Superior temporal gyrus (tissue), 1 donor: Measurements from ENCODE around the gene UTP25.

Source experiments
- DNase-seq: peaks from one replicate; pipeline ENCODE4 v3.0.0-alpha.2; 2016; ENCODE audit errors: extremely low spot score

Gene UTP25

DNA sequence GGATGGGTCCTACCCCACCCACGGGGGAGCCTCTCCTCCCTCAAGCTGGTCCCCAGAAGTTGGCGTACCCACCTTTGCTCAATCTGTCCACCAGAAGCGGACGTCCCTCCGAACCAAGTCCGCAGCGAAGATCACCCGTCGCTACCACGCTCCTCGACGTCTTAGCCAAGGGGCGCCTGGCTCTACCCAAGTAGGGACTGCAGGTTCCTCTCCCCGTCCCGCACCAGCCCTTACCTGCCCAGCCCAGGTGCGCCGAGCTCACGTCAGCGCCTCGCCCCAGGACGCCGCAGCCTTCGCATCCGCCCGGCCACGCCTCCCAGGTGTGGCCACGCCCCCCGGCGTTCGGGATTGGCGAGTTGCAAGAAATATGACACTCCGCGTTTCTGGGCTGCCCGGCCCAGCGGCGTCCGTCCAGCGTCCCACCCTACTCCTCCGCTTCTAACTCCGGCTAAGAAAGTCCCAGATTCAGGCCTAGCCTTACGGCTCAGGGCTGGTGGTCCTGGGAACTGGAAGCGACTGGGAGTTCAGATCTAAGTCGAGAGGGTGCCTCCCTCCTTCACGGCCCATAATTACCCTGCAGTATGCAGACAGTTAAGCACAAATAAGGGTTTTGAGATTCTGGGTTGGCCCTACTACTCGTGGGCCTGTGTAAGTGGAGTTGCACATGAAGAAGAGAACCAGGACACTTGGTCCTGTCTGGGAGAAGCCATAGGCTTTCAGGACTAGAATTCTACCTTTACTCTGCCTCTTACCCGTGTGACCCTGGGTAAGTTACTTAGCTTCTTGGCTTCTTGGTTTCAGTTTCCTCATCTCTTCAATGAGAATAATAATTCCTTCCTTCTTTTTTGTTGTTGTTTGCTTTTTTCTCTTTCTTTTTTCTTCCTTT is 21.7 kb upstream of the UTP25 start, which contains the start of gene IRF6:
TSS of gene IRF6 (minus strand) at position 268 of the 886 bp plus-strand sequence. CDS start 4,729 bp downstream, outside the sequence.
- DNase-seq = no peak

DNA sequence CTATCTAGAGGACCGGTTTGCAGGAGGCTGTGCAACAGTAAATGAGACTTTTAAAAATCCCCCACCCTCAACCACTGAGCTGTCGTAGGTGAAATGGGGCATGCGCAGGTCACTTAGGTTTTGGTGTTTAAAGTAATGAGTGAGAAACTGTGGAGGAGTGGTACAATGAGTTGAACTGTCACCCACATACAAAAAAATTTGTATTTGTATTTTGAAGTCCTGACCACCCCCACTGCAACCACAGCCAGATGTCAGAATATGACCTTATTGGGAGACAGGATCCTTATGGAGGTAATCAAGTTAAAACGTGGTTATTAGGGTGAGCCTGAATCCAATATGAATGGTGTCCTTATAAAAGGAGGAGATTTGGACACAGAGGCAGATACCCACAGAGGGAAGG is 20.3 kb upstream of the UTP25 start:
- DNase-seq = no peak

DNA sequence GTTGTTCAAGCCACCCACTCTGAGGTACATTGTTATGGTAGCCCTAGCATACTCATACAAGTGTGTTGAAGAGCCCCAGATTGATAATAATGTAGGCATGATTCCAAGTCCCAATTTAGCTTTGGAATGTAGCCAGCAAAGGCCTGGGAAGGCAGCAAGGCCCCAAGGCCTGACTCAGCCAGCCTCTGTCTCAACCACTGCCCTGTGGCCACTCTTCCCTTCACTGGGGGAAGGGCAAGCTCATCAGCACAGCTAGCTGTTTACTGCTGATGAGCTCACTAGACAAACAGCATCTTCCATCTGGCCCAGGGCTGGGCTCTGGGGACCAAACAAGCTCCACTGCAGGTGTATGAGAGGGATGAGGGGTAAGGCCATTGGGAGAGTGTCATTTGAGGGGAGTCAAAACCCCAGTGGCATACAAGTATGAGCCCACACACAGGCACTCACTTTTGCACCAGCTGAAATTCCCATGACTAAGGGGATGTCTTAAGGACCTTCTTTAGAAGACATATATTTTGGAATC is 19.7 kb upstream of the UTP25 start:
- DNase-seq = no peak

- DNase-seq = no peak
These were observed 18.2 kb upstream of the UTP25 start for GRCh38 chr1:209809611-209810010.

DNA sequence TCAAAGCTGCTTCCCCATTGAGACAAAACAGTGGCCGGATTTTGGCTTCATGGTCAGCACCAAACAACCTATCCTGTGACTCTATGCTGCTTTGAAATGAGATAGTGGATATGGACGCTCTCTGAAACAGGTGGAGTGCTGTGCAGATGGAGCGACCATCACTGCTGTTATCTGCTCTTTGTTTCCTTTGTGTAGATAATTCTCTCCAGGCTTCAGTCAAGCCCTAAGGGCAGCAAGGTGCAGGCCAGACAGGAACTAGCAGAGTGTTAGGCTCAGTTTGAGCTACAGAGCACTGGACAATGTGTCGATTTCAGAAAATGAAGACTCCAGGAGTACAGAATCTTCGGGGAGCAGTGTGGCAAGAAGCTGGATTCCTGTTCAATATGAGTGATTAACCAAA is 17.0 kb upstream of the UTP25 start:
- no peak for DNase-seq

GRCh38 chr1:209813902-209814301 is 13.9 kb upstream of the UTP25 start:
- DNase-seq = no peak

GRCh38 chr1:209815490-209815889 is 12.3 kb upstream of the UTP25 start:
- DNase-seq = no peak

DNA sequence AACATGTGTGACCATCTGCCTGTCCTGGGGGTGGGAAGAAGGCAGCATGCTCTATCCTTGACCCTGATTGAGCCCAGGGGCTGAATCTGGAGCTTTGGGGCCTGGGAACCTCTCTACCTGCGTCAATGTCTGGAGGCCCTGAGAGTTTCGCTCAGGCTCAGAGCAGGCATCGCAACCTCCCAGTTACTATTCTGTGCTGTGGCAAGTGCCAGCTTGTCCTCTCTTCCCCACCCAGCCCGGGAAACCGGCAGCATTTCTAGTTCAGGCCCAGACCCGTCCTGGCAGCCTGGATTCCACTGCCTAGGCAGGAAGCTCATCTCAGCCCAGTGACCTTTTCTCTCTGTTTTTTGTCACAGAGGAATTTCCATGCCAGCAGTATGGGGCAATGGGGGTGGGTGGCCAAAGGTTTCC is 11.8 kb upstream of the UTP25 start:
- no peak for DNase-seq

DNA sequence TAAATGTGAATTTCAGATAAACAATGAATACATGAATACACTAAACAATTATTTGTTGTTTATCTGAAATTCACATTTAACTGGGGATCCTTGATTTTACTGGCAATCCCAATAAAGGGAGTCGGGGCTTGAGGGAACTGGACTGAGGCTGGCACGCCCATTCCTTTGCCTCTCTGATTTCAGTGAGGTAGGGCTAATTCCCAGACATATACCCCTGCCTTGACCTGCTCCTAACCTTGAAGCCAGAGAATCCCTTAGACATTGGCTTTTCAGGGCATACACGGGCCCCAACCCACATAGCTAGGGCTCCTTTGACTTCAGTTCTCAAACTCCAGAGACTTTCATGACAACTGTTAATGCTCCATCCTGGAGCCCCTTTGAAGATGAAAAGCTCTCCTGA is 10.8 kb upstream of the UTP25 start:
- DNase-seq = no peak

DNA sequence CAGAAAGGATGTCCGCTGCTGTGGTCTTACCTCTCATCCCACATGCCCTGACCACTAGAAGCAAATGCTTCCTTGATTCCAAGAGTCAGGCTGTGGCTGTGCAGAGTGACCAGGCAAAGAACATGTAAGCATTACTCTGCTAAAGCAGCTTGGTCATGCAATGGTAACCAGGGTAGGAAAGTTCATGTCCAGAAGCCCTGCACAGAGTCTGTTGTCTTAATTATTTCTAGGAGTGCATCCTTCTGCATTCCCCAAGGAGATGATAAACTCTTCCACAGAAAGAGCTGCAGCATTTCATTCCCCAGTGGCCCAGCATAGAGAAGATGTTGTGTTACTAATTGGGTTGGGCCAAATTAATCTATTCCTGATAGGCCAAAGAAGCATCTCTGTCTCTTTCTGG is 10.1 kb upstream of the UTP25 start:
- DNase-seq = no peak

GRCh38 chr1:209819058-209819457 is 8.7 kb upstream of the UTP25 start:
- DNase-seq = no peak

DNA sequence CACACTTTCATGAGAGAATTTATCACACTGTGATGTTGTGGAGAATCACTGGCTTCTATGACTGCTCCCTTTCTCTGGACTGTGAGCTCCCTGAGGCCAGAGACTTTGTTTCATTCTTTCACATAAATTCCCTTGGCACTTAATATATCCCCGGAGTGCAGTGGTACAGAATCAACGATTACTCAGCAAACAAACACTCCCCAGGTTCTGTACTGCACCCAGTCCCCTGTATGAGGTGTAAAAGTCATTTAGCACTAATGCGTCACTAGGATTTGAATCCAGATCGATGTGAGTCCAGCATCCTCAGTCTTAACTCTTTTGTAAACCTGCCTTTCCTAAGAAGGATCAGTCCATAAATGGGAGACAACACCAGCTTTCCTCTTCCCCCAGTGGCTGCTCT is 6.8 kb upstream of the UTP25 start:
- no peak for DNase-seq

DNA sequence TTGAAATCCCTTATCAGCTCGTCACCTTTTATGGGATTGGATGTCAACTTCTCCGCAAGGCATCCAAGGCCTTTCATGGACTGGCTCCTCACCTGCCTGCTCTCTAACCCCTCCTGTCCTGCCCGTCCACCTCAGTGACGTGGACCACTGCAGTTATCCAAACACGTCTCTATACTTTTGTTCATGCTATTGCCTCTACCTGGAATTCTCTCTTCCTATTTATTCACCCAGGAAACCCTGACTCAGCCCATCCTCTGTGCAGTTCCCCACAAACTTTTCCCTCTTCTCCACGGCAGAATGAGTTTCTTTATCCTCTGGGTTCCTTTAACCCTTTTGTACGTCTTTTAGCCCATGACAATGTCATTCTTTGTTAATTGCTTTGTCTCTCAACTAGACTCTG is 5.1 kb upstream of the UTP25 start:
- DNase-seq = no peak

- peak; percentile 86 for DNase-seq
These were observed 4.4 kb upstream of the UTP25 start for GRCh38 chr1:209823143-209824041.

- DNase-seq = no peak
These were observed 2.0 kb upstream of the UTP25 start for GRCh38 chr1:209825591-209826434.

DNA sequence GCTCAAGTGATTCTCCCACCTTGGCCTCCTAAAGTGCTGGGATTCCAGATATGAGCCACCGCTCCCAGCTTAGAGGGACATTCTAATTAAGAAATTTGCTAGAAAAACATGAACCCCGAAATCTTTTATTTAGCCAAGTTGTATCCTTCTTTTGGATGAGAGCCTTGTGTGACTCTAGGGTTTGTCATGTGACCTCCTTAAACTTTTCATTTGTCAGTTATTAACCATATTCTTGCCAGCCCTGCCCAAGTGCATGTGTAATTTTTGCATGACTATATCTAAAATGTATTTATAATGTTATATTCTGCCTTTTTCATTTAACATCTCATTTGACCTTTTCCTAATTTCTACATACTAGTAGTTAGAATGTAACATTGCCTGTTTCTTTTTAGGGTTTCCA is 1.9 kb downstream of the UTP25 start:
- DNase-seq = no peak

DNA sequence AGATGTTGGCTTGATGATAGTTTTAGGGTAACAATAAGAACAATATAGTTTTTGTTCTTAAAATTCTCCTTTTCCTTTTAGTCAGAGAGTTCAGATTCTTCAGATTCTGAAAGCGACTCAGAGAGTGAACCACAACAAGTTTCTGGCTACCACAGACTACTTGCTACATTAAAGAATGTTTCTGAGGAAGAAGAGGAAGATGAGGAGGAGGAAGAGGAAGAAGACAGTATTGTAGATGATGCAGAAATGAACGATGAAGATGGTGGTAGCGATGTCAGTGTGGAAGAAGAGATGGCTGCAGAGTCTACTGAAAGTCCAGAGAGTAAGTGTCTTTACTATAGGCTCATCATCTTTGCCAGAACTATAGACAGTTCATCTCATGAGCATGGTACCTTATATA is 3.0 kb downstream of the UTP25 start:
- DNase-seq = no peak

DNA sequence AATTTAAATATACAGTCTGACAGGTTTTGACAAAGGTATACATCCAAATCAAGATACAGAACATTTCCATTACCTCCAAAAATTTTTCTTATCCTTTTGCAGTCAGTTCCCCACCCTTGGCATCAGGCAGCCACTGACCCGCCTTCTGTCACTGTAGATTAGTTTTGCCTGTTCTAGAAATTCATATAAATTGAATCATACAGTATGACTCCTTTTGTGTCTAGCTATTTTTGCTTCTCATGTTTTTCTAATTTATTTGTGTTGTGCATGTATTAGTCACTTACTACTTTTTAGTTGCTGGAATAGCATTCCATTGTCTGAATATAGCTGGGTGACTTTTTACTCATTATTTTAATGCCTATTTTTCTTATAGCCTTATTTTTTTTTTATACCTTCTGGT is 3.8 kb downstream of the UTP25 start:
- DNase-seq = no peak

GRCh38 chr1:209835782-209836298 is 8.1 kb downstream of the UTP25 start:
- DNase-seq = no peak

DNA sequence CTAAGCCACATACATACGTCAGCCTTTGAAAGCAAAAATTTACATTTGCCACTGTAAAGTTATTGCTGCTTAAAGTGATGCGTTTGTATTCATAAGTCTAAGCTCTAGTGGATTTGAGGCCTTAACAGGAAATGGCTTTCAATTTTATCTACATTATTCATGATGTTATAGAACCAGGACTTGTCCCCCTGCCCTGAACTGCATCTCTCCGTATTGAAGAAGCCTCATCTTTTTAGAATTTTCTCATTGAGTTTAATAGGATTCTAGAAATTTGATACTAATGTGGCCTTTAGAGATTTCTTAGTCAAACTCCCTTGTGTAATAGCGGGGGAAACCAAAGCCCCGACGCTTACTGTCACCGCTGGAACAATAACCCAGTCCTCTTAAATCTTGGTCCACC is 9.9 kb downstream of the UTP25 start:
- no peak for DNase-seq

DNA sequence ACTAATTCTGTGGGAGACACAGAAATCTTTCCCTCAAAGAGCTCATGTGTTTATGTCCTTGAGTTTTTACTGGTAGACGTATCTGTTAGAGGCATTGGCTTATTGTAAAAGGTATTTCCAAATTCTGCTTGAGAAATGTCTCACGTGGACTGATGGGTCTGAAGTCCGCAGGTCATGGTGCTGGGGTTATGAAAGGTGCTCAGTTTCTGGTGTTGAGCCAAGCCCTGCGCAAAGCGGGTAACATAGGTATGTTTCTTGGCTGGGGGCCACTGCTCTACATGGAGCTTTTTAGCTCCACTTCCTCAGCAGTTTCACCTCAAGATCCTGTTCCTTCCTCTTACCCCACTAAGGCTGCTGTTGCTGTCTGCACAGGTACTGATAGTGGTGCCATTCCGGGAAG is 10.8 kb downstream of the UTP25 start:
- no peak for DNase-seq
